GM18511 (cell line): ENCODE measurements around the gene GSAP.
A peak's percentile ranks its signal among the peaks of the same experiment; 100 is the strongest.
"Not testable (repeated sequence)": the region's sequence is repeated elsewhere in the genome, so short reads cannot be mapped to it uniquely, and the experiment has no call there.

ENCODE experiments used
- ATAC-seq: cut with Tn5 transposase; IDR thresholded peaks from one replicate; pipeline ENCODE4 v1.9.1; 2021; ENCODE audit warnings: mild to moderate bottlenecking, moderate library complexity; ENCODE audit not compliant: unreplicated experiment

Gene GSAP

DNA sequence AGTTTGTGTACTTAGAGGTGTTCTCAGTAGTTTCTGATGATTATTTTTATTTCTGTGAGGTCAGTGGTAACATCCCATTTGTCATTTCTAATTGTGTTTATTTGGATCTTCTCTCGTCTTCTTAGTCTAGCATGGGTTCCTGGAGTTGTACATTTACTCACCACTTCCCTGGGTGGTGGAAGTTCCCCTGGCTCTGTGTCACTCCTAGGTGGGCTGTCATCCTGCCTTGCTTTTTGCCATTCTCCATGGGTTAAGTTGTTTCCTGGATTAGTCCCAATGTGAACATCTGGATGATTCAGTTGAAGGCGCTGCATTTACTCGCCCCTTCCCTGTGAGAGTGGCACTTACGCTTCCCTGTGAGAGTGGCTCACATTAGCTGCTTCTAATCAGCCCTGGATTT lies 48.2 kb downstream of the GSAP start:
- no peak for ATAC-seq

DNA sequence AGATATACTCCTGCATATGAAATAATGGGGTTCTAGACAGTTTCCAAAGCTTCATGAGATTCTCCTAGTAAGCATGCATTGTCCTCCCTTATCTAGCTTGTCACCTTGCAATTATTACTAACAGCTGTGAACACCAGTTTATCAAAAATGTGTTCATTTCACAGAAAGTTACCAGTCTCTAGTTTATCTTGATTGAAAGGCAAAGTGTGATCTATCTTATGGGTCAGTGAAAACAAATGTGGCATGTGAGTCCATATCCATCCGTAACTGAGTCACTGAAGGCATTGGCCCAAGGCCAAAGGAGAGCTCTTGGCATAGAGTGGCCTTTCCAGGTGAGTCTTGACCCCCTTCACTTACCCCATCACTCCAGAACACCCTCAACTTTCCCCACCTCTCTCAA lies 53.2 kb downstream of the GSAP start:
- ATAC-seq: no peak

DNA sequence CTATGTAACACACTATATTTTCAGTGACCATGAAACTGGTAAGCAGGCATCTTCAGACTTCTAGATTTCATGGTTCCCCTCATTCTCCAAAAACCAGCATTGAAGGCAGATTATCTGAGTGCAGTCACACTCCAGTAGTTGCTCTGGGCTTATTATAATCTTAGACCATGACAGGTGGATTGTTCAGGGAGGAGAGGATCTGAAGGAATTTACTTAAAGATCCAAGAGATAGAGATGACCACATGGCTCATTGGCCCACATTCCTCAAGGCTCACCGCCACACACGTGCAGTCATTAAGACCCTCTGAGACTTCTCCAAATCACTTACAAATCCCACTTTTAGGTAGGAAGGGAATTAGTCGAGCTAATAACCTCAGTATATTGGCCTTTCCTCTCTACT lies 55.2 kb downstream of the GSAP start:
- no peak for ATAC-seq

DNA sequence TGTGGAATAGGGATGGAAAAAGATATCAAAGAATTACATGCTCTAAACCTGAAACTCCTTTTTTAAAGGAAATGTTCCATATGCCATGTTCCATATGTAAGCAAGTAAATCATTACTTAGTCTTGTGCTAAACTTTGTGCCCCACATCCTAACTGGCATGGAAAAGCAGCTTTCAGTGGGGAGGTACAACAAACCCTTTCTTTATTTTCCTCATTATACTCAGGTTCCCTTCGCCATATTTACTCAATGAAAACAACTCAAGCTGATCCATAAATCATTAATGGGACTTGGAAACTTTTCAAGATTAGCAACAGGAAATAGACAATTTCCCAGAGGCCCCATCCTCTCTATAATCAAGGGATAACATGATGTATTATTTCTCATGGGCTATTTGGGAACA lies 56.0 kb downstream of the GSAP start:
- ATAC-seq: no peak

DNA sequence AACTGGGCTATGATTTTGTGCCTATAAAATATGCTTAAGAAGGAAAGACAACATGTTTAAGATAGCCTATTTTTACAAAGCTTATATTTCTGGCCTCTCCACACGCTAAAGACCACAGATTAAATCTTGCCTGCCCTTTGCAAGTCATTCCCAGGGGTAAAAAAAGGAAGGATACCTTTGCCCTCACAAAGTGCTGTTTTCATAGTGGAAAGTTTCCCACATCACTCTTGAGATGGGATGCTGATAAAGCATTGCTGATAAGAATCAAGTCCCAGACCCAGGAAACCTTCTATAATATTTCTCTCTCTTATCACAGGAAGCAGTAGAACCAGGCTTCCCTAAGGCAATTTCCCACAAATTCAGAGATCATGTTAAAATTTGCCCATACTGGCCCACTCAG lies 56.5 kb downstream of the GSAP start:
- no peak for ATAC-seq

DNA sequence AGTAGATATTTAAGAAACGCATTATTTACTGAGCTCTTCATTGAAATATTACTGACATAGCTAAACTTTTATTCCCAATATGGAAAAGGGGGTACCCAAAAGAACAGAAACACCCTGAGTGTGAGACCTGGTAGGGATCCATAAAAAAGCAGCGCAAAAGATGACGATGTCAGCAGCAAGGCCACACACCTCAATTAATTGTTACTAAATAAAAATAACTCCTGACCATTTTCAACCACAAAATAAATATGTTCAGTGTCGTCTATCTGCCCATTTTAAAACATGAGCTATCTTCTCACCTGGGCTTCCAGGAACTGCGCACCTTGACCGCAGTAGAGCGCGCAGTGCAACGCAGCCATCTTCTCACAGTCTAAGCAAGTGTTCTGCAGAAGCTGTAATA lies 61.2 kb downstream of the GSAP start:
- no peak for ATAC-seq

DNA sequence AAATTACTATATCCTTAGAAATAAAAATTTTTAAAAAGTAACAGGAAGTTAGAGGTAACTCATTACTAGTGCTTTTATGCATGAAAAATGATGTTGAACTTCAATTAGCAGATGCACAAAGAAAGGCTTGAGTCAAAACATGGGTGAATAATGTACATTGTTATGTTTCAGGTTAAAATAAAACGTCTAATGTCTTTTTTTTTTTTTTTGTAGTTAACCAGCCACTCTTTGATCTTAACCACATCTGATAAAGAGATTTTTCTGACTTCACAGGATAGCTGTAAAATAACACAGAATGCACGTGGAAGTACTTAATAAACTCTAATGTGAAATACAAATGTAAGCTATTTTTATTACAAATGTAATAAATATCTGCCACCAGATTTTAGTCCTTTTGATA lies 61.7 kb downstream of the GSAP start:
- no peak for ATAC-seq

DNA sequence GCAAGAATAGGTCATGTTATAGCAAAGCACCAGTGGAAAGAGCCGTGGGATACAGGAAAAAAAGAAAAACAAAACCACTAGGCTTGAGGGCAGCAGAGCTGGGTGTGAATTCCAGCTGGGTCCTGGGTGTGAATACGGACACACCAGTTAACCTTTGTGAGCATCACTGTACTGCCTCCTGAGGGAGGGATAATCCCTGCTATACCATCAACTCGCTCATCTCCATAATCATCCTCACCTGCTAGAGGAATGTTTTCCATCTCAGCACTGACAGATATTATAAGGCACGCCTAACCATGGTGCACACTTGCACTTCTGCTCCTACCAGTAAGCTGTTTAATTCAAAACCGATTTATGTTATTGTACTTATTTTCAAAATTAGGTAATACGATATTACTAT lies 62.2 kb downstream of the GSAP start:
- ATAC-seq: no peak

DNA sequence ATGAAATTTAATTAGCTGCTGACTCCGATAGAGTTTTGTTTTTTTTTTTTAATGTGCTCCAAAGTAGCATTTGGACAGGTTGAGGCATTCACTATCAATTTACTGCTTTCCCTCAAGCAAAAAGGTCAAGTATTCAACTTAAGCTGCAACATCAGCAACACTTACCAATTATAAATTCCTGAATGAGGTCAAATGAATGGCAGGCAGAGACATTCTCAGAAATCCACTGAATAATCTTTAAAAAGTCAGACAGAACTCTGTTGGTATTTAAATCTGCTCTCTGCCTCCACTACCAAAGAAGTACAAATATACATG lies 62.8 kb downstream of the GSAP start:
- ATAC-seq: no peak

DNA sequence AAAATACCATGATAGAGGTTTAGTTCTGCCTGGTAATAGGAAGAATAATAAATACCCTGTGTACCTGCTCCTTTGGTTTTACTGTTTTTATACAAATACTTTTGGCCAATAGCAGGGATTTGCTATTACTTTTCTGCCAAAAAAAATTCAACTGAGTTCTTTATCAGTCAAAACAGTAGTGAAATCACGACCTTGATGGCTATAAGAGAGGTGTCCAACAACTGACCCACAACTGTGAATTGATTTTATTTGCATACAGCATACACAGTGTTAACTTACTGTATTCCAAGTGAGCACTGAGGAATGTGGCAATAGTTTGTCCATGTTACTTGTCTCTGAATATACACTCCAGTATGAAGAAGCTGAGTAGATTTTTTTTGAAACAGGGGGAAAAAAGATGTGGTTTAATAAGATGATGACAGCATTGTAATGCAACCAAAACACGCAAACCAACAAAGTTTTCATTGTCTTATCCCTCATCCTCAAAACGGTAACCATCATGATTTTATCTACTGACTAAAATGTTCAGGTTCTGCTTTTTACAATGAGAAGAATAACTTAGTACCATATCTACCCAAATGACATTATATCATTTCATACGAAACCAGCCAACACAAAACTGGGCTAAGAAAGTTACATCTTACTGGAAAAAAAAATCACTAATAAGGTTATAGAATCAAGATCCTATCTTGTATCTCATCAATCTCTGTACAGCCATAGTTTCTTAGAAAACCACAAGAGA lies 63.3 kb downstream of the GSAP start:
- no peak for ATAC-seq

DNA sequence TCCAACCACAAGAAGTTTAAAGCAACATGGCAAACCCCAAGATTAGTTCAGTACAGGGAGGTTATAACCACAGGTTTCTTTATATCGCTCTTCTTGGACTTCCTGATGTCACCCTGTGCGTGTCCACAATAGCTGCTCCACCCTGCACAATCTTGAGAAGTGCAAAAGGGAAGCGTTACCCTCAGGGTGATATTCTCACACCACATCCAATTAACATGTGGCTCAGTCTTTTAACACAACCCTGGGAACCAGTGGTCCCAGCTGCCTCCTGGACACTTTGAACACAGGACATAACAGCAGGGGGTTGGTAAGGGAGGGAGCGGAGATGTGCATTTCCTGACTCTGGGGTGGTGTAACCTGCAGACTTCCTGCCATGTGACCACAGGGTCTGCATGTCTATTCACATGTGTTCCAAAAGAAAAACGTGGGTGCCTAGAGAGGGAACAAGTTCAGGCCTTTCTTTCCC lies 64.6 kb downstream of the GSAP start:
- ATAC-seq: peak; percentile 94

DNA sequence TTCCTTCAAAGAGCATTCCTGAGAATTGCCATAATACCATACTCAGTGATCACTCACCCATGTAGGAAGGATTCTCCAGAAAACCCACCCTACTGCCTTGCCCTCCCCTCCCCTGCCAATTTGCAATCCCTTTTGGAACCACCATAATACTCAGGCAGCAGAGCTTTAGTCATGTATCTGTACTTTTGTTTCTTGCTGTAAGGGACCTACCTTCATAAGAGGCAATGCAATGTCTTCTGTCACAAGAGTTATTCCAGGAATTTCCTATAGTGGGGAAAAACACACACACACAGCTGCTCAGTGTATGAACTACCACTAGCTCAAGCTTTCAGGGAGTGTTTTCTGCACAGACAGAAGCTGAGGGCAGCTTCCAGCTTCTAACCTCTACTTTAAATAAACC lies 67.0 kb downstream of the GSAP start:
- no peak for ATAC-seq

DNA sequence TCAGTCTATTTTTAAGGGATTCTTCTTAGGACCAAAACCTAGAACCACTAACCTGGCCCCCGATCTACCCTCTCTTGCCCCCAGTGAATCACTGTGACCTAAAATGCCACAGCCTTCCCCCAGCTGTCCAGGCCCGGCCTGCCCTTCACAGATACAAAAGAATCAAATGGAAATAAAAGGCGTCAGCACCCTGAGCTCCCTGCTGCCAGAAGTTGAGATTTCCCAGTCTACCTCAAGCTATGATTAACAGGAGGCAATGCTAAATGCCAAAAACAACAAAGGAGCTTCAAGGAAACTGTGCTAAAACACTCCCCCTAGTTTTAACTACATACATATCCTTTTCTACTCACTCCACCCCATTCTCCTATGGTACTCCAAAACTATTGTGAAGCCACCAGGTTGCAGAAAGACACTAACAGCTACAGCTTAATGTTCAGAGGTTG lies 67.8 kb downstream of the GSAP start:
- no peak for ATAC-seq

DNA sequence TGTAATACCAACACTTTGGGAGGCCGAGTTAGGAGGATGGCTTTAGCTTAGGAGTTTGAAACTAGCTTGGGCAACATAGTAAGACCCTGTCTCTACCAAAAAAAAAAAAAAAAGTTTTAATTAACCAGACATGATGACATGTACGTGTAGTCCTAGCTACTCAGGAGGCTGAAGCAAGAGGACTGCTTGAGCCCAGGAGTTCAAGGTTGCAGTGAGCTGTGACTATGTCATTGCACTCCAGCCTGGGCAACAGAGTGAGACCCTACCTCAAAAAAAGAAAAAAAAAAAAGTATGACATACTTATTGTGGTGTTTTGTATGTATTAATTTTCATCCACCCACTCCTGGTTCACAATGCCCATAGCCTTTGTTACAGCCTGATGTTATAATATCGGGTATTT lies 69.7 kb downstream of the GSAP start:
- ATAC-seq: no peak

DNA sequence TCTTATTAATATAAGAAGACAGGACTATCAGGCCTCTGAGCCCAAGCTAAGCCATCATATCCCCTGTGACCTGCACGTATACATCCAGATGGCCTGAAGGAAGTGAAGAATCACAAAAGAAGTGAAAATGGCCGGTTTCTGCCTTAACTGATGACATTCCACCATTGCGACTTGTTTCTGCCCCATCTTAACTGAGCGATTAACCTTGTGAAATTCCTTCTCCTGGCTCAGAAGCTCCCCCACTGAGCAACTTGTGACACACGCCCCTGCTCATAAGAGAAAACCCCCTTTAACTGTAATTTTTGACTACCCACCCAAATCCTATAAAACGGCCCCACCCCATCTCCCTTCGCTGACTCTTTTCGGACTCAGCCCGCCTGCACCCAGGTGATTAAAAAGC lies 70.7 kb downstream of the GSAP start:
- not testable (repeated sequence) for ATAC-seq

DNA sequence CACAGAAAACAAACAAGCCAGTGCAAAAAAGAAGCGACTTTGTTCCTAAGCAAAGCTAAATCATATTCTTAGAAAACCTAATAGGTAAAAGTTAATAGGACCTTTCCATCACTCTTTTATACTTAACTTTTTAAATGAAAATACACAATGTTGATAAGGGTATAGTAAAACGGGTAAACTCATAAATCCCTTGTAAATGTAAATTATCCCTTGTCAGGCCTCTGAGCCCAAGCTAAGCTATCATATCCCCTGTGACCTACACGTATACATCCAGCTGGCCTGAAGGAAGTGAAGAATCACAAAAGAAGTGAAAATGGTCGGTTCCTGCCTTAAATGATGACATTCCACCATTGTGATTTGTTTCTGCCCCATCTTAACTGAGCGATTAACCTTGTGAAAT lies 76.4 kb downstream of the GSAP start:
- no peak for ATAC-seq

DNA sequence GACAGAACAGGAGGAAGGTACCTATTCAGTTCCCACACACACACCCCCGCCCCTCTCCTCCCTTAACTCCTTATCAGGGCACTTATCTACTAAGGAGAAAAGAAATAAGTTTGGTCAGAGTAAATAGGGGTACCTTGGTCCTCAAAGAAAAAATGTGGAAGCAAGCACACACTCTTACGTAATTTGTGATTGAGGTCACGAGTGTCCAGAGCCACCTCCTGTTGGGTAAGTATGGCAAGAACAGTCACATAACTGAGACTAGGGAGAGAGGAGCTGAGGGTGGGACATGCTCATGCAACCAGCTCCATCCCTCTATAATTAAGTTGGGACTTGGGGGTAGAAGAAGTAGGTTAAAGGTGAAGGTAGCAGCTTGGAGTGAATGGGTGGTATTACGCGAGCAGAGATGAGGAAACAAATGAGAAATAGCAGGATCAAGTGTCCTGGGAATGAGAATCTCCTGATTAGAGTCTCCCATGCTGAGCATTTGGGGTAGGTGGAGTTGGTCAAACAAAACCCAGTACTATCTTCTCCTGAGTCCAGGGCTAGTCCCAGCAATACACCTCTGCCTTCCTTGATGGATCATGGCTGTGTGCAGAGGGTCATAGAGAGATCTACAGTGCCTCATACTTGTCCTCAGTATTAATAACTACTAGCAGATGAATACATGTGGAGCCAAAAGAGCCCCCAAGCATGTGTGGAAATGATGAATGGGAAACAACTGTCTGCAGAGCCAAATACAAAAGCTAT lies 77.1 kb downstream of the GSAP start:
- ATAC-seq: no peak

DNA sequence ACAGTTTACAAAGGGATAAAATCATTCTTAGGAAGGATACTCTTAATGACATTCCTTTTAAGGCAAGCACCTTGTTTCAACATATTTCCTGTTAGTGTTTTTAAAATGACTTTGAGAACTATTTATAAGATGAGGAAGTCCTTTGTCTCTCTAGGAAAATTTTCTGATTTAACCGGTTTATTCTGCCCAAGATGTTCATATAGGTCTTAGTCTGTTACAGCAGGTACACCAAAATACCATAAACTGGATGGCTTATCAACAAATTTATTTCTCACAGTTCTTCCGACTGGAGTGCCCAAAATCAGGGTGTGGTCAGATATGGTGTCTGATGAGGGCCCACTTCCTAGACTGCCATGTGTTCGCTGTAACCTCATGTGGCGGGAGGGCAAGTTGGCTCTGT lies 77.9 kb downstream of the GSAP start:
- no peak for ATAC-seq

DNA sequence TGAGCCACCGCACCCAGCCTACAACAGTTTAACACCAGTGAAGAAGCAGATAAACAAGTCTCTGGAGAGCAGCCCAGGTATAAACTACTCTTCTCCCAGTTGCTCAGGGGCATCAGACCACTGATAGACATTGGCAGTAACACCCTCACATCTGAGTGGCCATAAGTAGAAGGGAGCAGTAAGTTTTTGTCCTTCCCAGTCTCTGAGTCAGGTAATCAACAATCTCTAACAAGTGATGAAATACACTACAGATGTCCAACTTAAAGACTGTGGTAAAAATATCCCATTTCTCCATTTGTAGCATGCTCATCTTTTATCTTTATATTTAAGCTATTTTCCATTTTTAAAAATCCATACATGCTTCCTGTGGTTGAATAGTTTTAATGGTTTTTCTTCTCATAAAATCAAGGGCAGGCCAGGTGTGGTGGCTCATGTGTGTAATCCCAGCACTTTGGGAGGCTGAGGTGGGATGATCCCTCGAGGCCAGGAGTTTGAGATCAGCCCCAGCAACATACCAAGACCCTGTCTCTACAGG lies 78.6 kb downstream of the GSAP start:
- no peak for ATAC-seq

DNA sequence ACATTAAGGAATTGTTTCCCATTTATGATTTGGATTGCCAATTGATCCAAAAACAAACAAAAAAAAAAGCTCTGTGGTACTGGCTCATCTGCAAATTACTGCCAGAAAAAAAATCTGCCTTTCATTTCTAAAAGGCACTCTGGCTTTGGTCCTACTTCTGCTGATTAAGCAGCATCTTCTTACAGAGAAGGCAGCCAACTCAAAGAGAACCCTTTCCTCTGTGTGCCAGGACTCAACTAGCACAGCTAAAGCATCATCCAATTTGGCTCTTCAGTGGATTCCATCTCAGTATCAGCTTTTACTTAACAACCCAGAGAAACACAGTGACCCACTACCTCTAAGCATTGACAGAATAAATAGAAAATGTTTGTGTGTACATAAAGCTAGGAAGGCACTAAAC lies 80.6 kb downstream of the GSAP start:
- no peak for ATAC-seq

DNA sequence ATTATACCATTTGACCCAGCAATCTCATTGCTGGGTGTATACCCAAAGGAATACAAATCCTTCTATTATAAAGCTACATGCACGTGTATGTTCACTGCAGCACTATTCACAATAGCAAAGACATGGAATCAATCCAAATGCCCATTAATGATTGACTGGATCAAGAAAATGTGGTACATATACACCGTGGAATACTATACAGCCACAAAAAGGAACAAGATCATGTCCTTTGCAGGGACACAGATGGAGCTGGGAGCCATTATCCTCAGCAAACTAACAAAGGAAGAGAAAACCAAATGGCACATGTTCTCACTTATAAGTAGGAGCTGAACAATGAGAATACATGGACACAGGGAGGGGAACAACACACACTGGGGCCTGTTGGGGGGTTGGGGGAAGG lies 82.1 kb downstream of the GSAP start:
- ATAC-seq: not testable (repeated sequence)

DNA sequence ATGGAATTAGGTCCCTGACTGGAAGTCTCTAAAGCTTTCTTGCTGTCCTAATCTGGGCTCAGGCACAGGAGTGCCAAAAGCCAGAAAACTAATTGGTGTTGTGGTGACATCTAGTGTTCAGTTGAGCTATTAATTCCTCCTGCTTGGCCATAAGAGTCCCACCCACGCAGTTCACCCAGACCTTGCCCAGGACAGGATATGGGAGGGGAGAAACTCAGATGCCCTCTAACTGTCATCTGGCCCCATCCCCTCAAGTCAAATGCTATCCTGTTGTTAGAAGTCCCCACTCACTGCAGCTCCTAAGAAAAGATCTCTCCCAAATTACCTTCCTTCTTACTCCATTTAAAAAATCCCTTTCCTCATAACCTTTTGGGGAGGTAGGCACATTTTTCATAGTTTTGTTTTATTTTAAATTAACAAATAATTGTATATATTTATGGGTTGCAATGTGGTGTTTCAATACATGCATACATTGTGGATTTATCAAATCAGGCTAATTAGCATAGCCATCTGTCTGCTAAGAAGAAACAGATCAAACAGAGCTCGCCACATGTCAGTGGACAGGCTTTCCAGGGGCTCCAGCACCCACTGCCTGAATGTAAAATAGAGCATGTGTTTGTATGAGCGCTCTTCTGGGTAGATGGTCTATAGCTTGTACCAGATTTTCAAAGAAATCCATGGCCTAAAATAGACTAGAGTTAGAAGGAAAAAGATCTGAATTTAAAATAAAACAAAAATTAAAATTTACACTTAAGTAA lies 84.0 kb downstream of the GSAP start:
- ATAC-seq: peak; percentile 82
